GM19238 (cell line): ENCODE data around the gene SLC22A5.
"Not testable (repeated sequence)": the region's sequence is repeated elsewhere in the genome, so short reads cannot be mapped to it uniquely, and the experiment has no call there.

Experiments
- DNase-seq: peaks from one replicate; pipeline ENCODE4 v3.0.0; 2011; ENCODE audit warnings: low spot score; ENCODE audit not compliant: insufficient read length

SLC22A5 gene

GRCh38 chr5:132411304-132412013 lies 41.9 kb downstream of the SLC22A5 start:
- DNase-seq: no peak

- no peak for DNase-seq
Observed at GRCh38 chr5:132413567-132413966, 44.1 kb downstream of the SLC22A5 start.

GRCh38 chr5:132414634-132415378 lies 45.3 kb downstream of the SLC22A5 start:
- no peak for DNase-seq

- DNase-seq: not testable (repeated sequence)
Observed at GRCh38 chr5:132415516-132415915, 46.0 kb downstream of the SLC22A5 start.

- DNase-seq: no peak
Observed at GRCh38 chr5:132416306-132417009, 46.9 kb downstream of the SLC22A5 start.

GRCh38 chr5:132417010-132417439 lies 47.5 kb downstream of the SLC22A5 start:
- DNase-seq: no peak

GRCh38 chr5:132417461-132417860 lies 48.0 kb downstream of the SLC22A5 start:
- DNase-seq: no peak

GRCh38 chr5:132417889-132418485 lies 48.5 kb downstream of the SLC22A5 start:
- no peak for DNase-seq

- DNase-seq: no peak
Observed at GRCh38 chr5:132418881-132419280, 49.4 kb downstream of the SLC22A5 start.

GRCh38 chr5:132419502-132420468 lies 50.3 kb downstream of the SLC22A5 start:
- DNase-seq: peak; percentile 43

- DNase-seq: no peak
Observed at GRCh38 chr5:132420706-132421272, 51.3 kb downstream of the SLC22A5 start.

- no peak for DNase-seq
Observed at GRCh38 chr5:132421462-132421861, 52.0 kb downstream of the SLC22A5 start.

- DNase-seq: no peak
Observed at GRCh38 chr5:132422720-132423437, 53.4 kb downstream of the SLC22A5 start.

- no peak for DNase-seq
Observed at GRCh38 chr5:132423438-132423898, 54.0 kb downstream of the SLC22A5 start.

GRCh38 chr5:132424167-132424880 lies 54.8 kb downstream of the SLC22A5 start:
- no peak for DNase-seq

GRCh38 chr5:132425009-132425937 lies 55.8 kb downstream of the SLC22A5 start:
- no peak for DNase-seq

- DNase-seq: no peak
Observed at GRCh38 chr5:132425975-132426524, 56.5 kb downstream of the SLC22A5 start.
